ENCODE measurements around the gene AKT1. TPM values are rescaled to one million over a fixed set of nuclear protein-coding genes. Genes with fewer than 3 reads are reported as not detected.
"Not testable (repeated sequence)": the region's sequence is repeated elsewhere in the genome, so short reads cannot be mapped to it uniquely, and the experiment has no call there.

Gene AKT1
- total RNA-seq, 1 donor from 2014 or later, result 133 TPM

GRCh38 chr14:104742586-104743455, 52.7 kb downstream of the AKT1 start:
- intact Hi-C loops (cut with micrococcal nuclease), result no loop called here

GRCh38 chr14:104741803-104742251, 53.7 kb downstream of the AKT1 start:
- intact Hi-C loops (cut with micrococcal nuclease), result no loop called here

- intact Hi-C loops (cut with micrococcal nuclease), result no loop called here
Measured at GRCh38 chr14:104741108-104741802, 54.3 kb downstream of the AKT1 start.

GRCh38 chr14:104739546-104740516, 55.7 kb downstream of the AKT1 start:
- intact Hi-C loops (cut with micrococcal nuclease), result no loop called here

- intact Hi-C loops (cut with micrococcal nuclease), result no loop called here
Measured at GRCh38 chr14:104739026-104739425, 56.5 kb downstream of the AKT1 start.

GRCh38 chr14:104738375-104739019, 57.1 kb downstream of the AKT1 start:
- intact Hi-C loops (cut with micrococcal nuclease), result no loop called here

- intact Hi-C loops (cut with micrococcal nuclease), result no loop called here
Measured at GRCh38 chr14:104735830-104736642, 59.5 kb downstream of the AKT1 start.

GRCh38 chr14:104734991-104735779, 60.4 kb downstream of the AKT1 start:
- intact Hi-C loops (cut with micrococcal nuclease), result no loop called here

GRCh38 chr14:104734601-104734990, 61.0 kb downstream of the AKT1 start:
- intact Hi-C loops (cut with micrococcal nuclease), result no loop called here

GRCh38 chr14:104734051-104734587, 61.4 kb downstream of the AKT1 start:
- intact Hi-C loops (cut with micrococcal nuclease), result no loop called here

- intact Hi-C loops (cut with micrococcal nuclease), result no loop called here
Measured at GRCh38 chr14:104732931-104733681, 62.4 kb downstream of the AKT1 start.

GRCh38 chr14:104732355-104732804, 63.2 kb downstream of the AKT1 start:
- intact Hi-C loops (cut with micrococcal nuclease), result no loop called here

GRCh38 chr14:104731320-104732294, 63.9 kb downstream of the AKT1 start:
- intact Hi-C loops (cut with micrococcal nuclease), result no loop called here

GRCh38 chr14:104730487-104730886, 65.1 kb downstream of the AKT1 start:
- intact Hi-C loops (cut with micrococcal nuclease), result no loop called here

GRCh38 chr14:104729835-104730181, 65.7 kb downstream of the AKT1 start:
- intact Hi-C loops (cut with micrococcal nuclease), result no loop called here

GRCh38 chr14:104729176-104729834, 66.2 kb downstream of the AKT1 start:
- intact Hi-C loops (cut with micrococcal nuclease), result not testable (repeated sequence)

Data from T-helper 1 cell treated with Interleukin-12 subunit alpha and Interleukin-12 subunit beta and Interleukin-4 antibody, amounts not matched to agents 30 ng/mL and 1 ng/mL, for 36 hours (primary cell).